ENCODE data around the gene STK38. TPM values are rescaled to one million over a fixed set of nuclear protein-coding genes. Genes with fewer than 3 reads are reported as not detected.
A peak's percentile ranks its signal among the peaks of the same experiment; 100 is the strongest.

The STK38 gene
- total RNA-seq: 51.6 and 53.9 TPM in 2 replicates
- long read RNA-seq, transcript STK38-201 (14 exons, 3,576 nt): major isoform, 60 of 211 reads
- long read RNA-seq, partial matches to known transcripts: 11 of 211 reads
- long read RNA-seq, other reads (novel, unspliced or antisense): 140 of 211 reads

GRCh38 chr6:36546920-36547645 lies at the start of gene STK38:
STK38 (minus strand) TSS chr6:36547479; CDS start chr6:36540202, 7,277 bp downstream.
- Mint-ChIP-seq H3K27ac (ENCODE audit: unreplicated experiment) (peak within 1 kb of the TSS; percentile 94), H3K36me3 (ENCODE audit: unreplicated experiment) (peaks cover 2% of the 10 kb centered on the region), H3K9me3 (ENCODE audit: unreplicated experiment) (no peaks in the 10 kb centered on the region), H3K27me3 (ENCODE audit: unreplicated experiment) (no peaks in the 10 kb centered on the region), H3K4me3 (ENCODE audit: unreplicated experiment) (peak within 1 kb of the TSS; percentile 98), H3K4me1 (ENCODE audit: unreplicated experiment) (peaks cover 37% of the 10 kb centered on the region)
- peak; percentile 96 for DNase-seq (ENCODE audit: extremely low spot score, unreplicated experiment)
- TF ChIP-seq CTCF (IDR thresholded peaks at IDR 0.05): no peak

- Mint-ChIP-seq H3K4me1 (ENCODE audit: unreplicated experiment) (peaks cover 60% of the 10 kb centered on the region), H3K27me3 (ENCODE audit: unreplicated experiment) (no peaks in the 10 kb centered on the region), H3K36me3 (ENCODE audit: unreplicated experiment) (peaks cover 58% of the 10 kb centered on the region), H3K27ac (ENCODE audit: unreplicated experiment) (peak overlapping the region; percentile 100), H3K4me3 (ENCODE audit: unreplicated experiment) (peak overlapping the region; percentile 96), H3K9me3 (ENCODE audit: unreplicated experiment) (no peaks in the 10 kb centered on the region)
- TF ChIP-seq CTCF (IDR thresholded peaks at IDR 0.05): no peak
- DNase-seq (ENCODE audit: extremely low spot score, unreplicated experiment): no peak
Measured at GRCh38 chr6:36596356-36596755, 49.1 kb upstream of the STK38 start.

- peaks cover 50% of the 10 kb centered on the region for H3K4me1 Mint-ChIP-seq (ENCODE audit: unreplicated experiment)
- H3K27ac Mint-ChIP-seq (ENCODE audit: unreplicated experiment): peak overlapping the region; percentile 100
- TF ChIP-seq CTCF (IDR thresholded peaks at IDR 0.05): no peak
- H3K36me3 Mint-ChIP-seq (ENCODE audit: unreplicated experiment): peaks cover 46% of the 10 kb centered on the region
- DNase-seq (ENCODE audit: extremely low spot score, unreplicated experiment): no peak
- H3K4me3 Mint-ChIP-seq (ENCODE audit: unreplicated experiment): peak overlapping the region; percentile 96
- H3K27me3 Mint-ChIP-seq (ENCODE audit: unreplicated experiment): no peaks in the 10 kb centered on the region
- no peaks in the 10 kb centered on the region for H3K9me3 Mint-ChIP-seq (ENCODE audit: unreplicated experiment)
Measured at GRCh38 chr6:36594816-36595643, 47.8 kb upstream of the STK38 start.

- no peaks in the 10 kb centered on the region for H3K9me3 Mint-ChIP-seq (ENCODE audit: unreplicated experiment)
Measured at GRCh38 chr6:36594029-36594815, 46.9 kb upstream of the STK38 start, which contains the start of gene SRSF3. SRSF3 (plus strand) TSS chr6:36594362; CDS start chr6:36596763, 2,401 bp downstream.

More at GRCh38 chr6:36594029-36594815, 46.9 kb upstream of the STK38 start, which contains the start of gene SRSF3:
- peak; percentile 61 for TF ChIP-seq CTCF (IDR thresholded peaks at IDR 0.05)
- Mint-ChIP-seq H3K4me3 (ENCODE audit: unreplicated experiment) (peak within 1 kb of the TSS; percentile 96), H3K4me1 (ENCODE audit: unreplicated experiment) (peaks cover 42% of the 10 kb centered on the region), H3K27me3 (ENCODE audit: unreplicated experiment) (no peaks in the 10 kb centered on the region), H3K27ac (ENCODE audit: unreplicated experiment) (peak within 1 kb of the TSS; percentile 100), H3K36me3 (ENCODE audit: unreplicated experiment) (peaks cover 39% of the 10 kb centered on the region)
- DNase-seq (ENCODE audit: extremely low spot score, unreplicated experiment): peak; percentile 99
